HG03457 (cell line): ENCODE results near the gene OMD.
"Not testable (repeated sequence)": the region's sequence is repeated elsewhere in the genome, so short reads cannot be mapped to it uniquely, and the experiment has no call there.

ENCODE experiments used
- ATAC-seq: cut with Tn5 transposase; IDR thresholded peaks from one replicate; pipeline ENCODE4 v1.9.1; 2021; ENCODE audit warnings: moderate number of reproducible peaks; ENCODE audit not compliant: unreplicated experiment

The OMD gene

DNA sequence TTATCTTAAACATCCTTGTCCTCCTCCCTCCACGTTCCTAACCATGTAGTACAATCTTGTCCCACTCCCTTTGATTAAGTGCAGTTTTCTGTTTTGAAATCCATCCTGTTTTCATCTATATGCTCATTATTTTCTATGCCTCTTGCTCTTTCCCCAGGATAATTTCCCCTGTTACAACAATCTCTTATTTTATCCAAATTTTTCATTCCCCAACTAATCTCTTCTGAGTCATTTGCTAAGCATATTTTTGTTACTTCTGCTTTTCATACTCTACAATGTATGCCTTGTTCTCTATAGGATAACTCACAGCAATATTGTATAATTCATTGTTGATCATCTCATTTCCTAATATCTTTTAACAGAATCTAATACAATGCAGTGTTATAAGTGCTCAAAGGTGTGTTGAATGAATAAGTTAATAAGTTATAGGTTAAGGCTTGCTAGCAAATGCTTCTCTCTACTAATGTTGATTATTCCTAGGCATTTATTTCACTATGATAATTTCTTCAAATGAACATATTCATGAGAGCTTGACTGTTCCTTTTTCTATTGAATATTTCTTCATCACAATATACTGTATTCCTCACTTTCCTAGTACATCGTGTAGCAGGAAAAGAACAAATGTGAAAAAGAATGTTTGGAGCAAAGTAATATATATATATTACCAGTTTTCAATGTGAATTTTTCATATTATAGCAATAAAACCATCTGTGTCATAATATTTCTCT, 1.5 kb downstream of the OMD start:
- no peak for ATAC-seq

DNA sequence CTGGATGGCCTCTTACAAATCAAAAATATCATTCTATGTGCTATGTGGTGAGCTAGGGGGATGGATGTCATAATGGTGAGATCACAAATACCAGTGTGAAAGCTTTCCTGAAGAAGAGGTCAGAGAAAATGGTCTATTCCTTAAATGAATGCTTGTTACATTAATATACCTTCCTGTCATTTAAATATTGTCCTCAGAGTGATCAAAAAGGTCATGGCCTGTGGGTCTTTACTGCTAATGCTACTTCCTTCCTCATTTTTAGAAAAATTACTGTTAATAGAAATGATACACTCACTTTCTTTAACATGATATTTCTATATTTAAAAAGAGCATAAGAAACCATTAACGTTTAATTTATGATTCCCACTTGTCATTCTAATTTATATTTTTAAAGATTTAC, 9.7 kb downstream of the OMD start:
- ATAC-seq, result no peak

DNA sequence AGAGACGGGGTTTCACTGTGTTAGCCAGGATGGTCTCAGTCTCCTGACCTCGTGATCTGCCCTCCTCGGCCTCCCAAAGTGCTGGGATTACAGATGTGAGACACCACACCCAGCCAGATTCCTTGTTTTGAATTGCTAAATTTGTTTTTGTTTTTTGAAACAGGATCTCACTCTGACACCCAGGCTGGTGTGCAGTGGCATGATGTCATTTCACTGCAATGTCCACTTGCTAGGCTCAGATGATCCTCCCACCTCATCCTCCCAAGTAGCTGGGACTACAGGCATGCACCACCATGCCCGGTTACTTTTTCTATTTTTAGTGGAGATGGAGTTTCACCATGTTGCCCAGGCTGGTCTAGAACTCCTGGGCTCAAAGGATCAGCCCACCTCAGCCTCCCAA, 13.1 kb downstream of the OMD start:
- ATAC-seq, result not testable (repeated sequence)

DNA sequence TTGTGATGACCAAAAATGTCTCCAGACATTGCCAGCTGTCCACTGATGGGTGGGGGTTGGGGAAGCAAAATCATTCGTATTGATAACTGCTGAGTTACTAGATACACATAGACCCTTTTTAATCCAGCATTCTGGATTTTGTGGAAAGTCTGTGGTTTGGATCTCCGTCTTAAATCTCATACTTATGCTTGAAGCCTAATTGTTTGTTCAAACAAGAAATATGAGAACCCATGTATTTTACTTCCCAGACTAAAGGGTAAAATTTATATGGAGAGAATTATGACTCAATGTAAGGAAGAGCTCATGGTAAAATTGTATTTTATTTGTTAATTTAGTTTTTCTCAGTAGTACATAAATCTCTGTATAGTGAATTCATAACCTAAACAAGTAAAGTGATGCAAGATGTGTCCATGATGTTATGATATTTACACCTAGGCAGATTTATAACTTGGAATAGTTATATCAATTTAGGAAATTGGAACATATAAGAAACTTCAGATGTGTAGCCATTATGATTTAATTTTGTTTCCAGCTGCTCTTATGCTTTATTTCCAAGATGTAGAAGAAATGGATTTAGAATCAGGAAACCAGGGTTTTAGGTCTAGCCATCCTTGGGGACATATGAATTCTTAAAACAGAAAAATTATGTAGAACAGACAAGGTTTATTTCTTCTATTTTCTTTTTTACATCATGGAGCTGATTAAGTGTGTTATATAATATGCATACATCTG, 15.4 kb downstream of the OMD start:
- no peak for ATAC-seq

DNA sequence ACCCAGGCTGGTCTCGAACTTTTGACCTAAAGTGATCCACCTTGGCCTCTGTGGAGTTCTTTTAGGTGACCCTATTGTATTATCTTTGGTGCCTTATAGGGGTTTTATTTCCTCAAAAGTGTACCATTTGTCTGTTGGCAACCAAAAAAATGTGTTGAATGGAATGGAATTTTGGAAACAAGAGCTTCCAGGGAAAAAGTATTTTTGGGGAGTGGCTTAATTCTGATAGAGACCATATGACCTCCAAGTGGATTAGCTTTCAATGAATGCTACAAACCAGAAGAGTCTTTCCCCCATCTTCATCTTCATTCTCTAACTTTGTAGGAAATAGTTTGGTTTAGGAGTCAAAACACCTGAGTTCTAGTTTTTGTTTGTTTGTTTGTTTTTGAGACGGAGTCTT, 16.5 kb downstream of the OMD start:
- no peak for ATAC-seq

DNA sequence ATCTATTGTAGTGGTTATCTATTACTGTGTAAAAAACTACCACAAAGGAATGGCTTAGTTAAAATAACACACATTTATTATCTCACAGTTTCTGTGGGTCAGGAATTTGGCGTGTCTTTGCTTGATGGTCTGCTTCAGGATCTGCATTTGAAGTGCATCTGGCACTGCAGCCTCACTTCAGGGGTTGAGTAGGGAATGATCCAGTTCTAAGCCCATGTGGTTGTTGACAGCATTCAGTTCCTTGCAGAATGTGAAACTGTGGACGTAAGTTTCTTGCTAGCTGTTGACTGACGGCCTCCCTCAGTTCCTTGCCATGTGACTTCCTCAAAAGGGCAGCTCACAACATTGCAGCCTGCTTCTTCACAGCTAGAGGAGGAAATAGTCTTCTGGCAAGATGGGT, 17.8 kb downstream of the OMD start:
- ATAC-seq, result peak; percentile 83

DNA sequence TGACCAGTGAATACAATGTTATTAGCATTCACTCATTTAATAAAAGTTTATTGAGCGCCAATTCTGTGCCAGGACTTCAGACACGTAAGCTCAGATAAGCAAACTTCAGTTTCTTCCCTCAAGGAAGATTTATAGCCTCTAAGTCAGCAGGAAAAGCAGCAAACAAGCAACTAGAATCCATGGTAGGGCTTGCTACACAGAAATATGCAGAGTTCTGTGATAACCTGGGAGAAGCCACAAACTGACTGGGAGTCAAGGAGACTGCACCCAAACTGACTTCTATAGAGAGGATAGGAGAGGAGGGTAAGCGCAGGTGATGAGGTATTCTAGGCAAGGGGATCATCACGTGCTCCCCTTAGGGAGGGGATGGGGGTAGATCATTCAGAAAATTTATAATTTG, 18.5 kb downstream of the OMD start:
- ATAC-seq, result no peak

DNA sequence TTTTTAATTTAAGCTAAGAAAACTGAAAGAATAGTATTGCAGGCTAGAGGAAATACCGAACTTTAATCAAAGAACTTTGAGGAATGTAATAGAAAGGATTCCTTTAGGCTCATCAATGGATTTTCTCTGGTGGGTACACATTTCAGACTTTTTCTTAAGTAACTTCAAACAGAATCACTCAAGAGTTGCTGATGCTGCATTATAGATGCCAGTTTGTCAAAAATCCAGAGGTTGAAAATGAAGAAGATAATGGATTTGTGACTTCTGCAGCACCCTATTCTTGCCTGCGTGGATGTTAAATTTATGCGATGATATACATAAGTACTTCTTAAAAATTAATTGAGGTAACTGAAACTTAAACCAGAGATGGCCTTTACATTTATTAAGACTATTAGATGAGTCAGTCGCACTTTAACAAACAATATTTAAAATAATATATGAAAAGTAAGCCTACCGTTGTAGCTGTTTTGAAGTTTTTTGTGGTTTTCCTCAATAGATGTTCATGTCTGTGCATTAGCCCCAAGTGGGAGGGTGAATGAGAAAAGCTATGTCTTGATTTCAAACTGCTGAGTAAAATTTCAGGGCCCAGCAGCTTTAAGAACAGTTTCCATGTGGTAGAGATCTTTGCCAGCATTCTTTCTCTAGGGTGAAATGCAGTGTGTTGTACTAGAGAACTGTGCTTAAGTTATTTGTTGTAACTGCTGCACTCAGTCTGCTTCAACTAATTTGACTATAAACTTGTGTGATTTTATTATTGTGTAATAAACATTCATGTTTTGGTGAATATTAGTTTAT, 20.0 kb downstream of the OMD start, which contains the start of gene OGN:
TSS of gene OGN (minus strand) at position 537 of the 795 bp plus-strand sequence. CDS start 1,171 bp downstream, outside the sequence.
- ATAC-seq, result no peak

DNA sequence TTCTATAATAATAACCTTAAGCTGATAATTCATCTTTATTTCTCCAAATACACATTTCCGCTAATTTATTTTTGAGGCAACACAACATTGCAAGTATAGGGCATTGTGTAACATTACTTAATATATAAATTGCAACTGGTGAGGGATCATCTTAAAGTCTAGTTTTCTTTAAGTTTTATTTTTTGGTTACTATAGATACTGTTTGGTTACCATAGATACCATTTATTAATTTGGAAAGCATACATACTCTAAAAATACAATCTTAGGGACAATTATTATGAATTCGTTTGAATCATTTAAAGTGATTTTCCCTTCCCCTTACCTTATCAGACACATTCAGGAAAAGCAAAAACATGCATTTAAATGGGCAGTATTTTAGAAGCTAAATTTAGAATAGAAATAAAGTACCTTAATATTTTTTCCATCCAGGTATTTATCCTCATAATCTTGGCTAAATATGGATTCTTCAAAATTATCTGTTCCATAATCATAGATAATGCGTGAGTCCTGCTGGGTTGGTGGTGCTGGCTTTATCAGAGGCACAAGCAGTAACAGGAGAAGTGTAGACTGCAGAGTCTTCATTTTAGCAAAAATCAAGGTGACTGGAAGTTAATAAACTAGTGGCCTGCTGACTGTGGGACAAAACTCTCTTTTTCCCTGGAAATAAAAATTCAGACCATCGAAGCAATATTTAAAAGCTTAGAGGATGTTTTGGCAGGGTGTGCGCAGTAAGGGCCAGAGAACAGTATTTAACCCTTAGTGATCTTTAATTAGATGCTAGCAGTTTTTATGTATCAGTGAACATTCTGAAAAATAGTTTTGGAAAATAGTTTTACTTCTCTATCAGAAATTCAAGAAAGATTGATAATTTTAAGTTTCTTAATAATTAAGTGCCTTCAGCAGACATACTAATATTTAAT, 21.2 kb downstream of the OMD start:
- no peak for ATAC-seq

DNA sequence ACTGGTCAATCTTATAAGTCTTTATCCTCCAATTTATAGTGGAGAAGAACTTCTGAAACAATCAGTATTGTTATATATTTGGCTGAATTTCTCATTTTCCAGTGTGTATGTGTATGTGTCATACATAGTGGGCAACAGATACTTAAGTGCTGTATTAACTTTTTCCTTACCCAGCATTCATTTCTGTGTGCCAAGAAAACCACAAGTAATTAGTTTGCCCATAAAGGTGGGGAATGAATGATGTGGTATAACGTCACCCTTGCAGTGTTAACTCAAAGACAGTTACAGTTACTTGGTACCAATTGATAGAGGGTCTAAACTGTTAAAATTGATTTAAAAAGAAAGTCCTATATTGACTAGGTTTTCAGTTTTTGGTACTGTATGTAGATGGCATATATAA, 21.9 kb downstream of the OMD start:
- ATAC-seq, result no peak

DNA sequence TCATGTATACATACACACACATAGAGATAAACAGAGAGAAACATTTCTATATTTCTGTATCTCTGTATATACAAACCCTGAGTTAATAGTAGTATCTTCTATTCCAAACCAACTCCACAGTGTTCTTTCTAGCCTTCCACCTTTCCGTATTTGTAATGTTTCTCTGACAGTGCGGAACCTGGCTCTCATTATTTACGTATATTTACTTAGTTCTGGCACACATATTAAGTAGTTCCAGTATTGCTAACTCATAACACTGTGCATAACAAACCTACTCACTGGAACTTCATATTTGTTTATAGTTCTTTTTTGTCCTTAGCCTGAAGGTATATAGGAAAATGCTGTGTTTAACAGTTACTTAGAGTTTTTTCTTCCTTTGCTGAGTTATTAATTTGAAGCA, 26.4 kb downstream of the OMD start:
- no peak for ATAC-seq

DNA sequence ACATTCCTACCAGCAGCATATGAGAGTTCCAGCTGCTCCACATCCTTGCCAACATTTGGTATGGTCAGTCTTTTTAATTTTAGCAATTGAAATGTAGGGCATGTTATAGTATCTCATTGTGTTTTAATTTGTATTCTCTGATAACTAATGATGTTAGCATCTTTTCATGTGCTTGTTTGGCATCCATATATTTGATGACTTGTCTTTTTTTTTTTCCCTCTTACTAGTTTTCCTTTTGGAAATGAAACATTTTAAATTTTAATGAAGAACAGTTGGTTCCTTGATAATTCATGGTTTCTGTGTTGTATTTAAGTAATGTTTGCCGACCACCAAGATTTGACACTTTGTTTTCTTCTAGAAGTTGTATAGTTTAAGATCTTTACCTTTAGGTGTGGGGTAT, 28.7 kb downstream of the OMD start:
- ATAC-seq, result no peak

DNA sequence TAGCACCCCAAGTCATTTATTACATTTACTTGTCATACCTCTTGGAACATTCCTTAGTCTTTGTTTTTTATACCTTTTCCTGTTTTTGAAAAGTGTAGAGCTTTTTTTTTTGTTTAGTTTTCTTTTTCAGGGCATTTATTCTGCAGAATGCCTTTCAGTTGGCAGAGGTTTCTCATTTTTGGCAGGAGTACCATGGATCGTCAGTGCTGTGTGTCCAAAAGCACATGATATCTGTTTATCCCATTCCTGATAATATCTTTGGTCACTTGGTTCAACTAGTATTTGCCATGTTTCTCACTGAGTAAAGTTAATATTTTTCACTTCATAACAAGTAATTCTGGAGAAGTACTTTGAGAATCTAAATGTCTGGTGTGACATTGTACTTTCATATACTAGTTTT, 30.6 kb downstream of the OMD start:
- no peak for ATAC-seq

DNA sequence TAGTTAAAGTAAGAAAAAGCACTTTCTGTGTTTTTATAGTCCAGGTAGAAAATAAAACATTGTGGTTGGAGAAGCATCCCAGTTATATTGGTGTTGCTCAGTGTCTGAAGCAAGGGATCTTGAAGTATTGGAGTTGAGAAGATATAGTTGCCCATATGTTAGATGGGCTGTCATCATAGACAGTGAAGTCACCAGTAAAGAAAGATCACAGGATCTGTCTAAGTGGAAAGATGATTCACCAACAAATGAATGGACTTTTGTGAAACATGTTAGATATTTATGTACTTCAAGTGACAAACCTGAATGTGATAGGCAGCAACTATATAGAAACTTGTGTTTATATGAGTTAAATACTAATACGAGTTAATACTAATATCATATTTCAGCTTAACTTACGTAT, 31.6 kb downstream of the OMD start:
- no peak for ATAC-seq

DNA sequence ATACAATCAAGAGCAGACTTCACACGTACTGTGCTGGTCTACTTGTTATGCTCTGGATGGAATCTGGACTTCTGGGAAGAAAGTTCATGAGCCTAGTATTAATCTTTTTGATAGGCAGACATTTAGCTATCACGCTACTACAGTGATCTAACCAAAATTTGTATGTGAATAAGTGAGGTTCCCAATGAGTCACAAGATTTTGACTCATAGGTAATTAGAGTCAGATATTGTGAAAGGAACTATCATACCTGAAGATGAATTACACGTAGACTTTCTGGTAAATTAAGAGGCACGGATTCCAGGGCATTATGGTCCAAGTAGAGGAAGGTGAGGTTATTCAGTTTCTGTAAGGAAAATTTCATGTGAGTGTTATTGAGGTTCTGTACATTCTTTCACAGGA, 38.3 kb downstream of the OMD start:
- no peak for ATAC-seq

DNA sequence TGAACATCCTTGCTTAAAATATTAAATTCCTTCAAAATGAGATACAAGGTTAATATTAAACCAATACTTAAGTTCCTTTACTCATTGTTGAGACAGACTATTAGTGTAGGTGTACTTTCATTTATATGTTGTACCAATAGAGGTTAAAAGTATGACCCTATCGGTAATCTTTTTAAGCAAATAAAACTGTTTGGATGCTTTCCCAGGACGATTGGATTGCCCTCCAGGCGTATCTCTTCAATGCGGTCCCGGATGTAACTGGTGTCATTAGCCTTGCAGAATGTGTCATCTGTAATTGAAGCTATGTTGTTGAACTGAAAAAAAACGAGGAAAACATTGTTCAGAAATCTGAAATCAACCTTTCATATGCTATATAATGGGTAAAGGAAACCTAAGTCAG, 38.8 kb downstream of the OMD start:
- ATAC-seq, result no peak

DNA sequence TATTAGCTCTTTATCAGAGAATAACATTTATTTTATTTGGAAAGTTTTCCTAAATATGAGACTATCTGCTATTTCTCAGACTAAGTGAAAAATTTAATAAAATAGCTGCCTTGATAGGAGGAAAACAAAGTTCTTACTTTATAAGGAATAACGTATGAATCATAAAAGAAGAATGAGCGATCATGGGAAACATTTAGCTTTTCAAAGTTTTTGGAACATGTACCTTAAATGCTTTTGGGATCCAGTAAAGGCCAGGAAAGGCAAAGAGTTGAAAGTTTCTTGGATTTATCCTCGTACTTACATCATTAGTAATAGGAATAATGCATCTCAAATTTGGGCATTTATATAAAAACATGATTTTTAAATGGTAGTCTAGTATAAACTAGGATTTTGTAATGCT, 39.3 kb downstream of the OMD start:
- no peak for ATAC-seq

DNA sequence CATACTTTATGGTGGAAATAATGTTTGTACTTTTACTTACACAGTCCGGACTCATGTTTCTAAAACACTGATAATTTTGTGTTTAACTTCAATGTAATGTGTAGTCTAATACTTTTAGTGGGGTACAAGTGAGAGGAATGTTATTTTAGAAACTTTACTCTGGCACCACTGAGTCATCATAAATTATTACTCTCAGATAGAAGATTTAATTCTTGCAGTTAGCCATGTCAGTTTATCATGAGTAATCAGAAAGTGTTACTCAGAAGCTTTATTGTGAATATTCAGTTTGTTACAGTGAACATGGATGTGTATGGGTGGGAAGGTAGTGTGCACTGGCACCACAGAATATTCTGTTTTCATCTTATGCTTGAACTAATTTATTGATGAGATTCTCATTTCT, 39.9 kb downstream of the OMD start:
- no peak for ATAC-seq

DNA sequence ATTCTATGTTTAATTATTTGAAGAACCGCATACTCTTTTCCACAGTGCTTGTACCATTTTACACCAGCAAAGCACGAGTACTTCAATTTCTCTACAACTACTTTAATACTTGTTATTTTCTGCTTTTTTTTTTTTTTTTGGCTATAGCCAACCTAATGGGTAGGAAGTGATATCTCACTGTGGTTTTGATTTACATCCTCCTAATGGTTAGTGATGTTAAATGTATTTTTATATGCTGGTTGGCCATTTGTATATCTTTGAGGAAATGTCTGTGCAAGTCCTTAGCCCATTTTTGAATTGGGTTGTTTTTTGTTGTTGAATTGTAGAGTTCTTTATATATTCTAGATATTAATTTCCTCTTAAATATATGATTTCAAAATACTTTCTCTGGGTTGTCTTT, 42.5 kb downstream of the OMD start:
- ATAC-seq, result no peak

DNA sequence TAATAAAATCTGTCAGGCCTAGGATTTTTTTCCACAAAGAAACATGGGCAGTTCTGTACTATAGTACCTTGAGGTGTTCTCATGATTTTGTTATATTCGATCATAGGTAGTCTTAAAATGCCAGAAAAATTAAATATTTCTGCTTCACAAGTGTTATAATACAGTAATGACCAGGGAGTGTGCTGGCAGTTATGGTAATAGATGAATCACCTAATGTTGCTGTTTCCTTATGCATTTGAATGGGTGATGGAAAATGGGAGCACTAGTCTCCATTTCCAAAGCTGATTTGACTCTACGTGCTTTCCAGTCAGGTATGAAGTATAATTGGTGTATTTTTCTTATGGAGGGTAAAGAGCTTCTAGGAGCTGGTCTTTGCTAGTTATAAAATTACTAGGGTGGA, 43.7 kb downstream of the OMD start:
- no peak for ATAC-seq
